GM18907 (cell line): ENCODE measurements around the gene SLC12A3.

Experiments used
- ATAC-seq: cut with Tn5 transposase; IDR thresholded peaks from one replicate; pipeline ENCODE4 v1.9.1; 2021; ENCODE audit warnings: mild to moderate bottlenecking, moderate library complexity; ENCODE audit not compliant: unreplicated experiment

The SLC12A3 gene

GRCh38 chr16:56847173-56847910 is 17.7 kb upstream of the SLC12A3 start:
- ATAC-seq, result no peak

GRCh38 chr16:56848029-56848936 is 16.7 kb upstream of the SLC12A3 start:
- ATAC-seq, result no peak

- no peak for ATAC-seq
Observed at GRCh38 chr16:56848955-56849689, 15.9 kb upstream of the SLC12A3 start.

- no peak for ATAC-seq
Observed at GRCh38 chr16:56849690-56850680, 15.0 kb upstream of the SLC12A3 start.

GRCh38 chr16:56851671-56852400 is 13.2 kb upstream of the SLC12A3 start:
- no peak for ATAC-seq

- ATAC-seq, result no peak
Observed at GRCh38 chr16:56852401-56852730, 12.6 kb upstream of the SLC12A3 start.

GRCh38 chr16:56852968-56853367 is 12.0 kb upstream of the SLC12A3 start:
- ATAC-seq, result no peak

- ATAC-seq, result no peak
Observed at GRCh38 chr16:56855201-56855600, 9.8 kb upstream of the SLC12A3 start.

GRCh38 chr16:56855946-56856345 is 9.1 kb upstream of the SLC12A3 start:
- ATAC-seq, result no peak

- no peak for ATAC-seq
Observed at GRCh38 chr16:56856876-56857447, 8.0 kb upstream of the SLC12A3 start.

GRCh38 chr16:56858374-56858773 is 6.6 kb upstream of the SLC12A3 start:
- ATAC-seq, result no peak

- ATAC-seq, result no peak
Observed at GRCh38 chr16:56859636-56860035, 5.4 kb upstream of the SLC12A3 start.

- peak; percentile 73 for ATAC-seq
Observed at GRCh38 chr16:56860226-56861020, 4.6 kb upstream of the SLC12A3 start.

- ATAC-seq, result no peak
Observed at GRCh38 chr16:56861092-56861610, 3.9 kb upstream of the SLC12A3 start.

GRCh38 chr16:56861756-56862155 is 3.3 kb upstream of the SLC12A3 start:
- ATAC-seq, result no peak

GRCh38 chr16:56862776-56863175 is 2.2 kb upstream of the SLC12A3 start:
- no peak for ATAC-seq

GRCh38 chr16:56865394-56866062 is 521 bp downstream of the SLC12A3 start:
- ATAC-seq, result no peak
